ENCODE data around the gene MITF. TPM values are rescaled to one million over a fixed set of nuclear protein-coding genes. Genes with fewer than 3 reads are reported as not detected.

The MITF gene
- total RNA-seq, 1 experiment from 2014 or later: 1.9 TPM

GRCh38 chr3:69696367-69696766 is 42.9 kb upstream of the MITF start:
- no peak overlapping the region for H3K4me3 ChIP-seq (replicated peaks in 1 of 2; ENCODE audit: low read depth in 1 of 2, low read length in 2 of 2)
- H3K4me2 ChIP-seq (ENCODE audit: low read length): no peak overlapping the region
- no peaks in the 10 kb centered on the region for H4K20me1 ChIP-seq (ENCODE audit: insufficient read depth)
- H2AFZ ChIP-seq (ENCODE audit: low read depth, low read length, poor library complexity, severe bottlenecking): no peak overlapping the region
- no peaks in the 10 kb centered on the region for H3K36me3 ChIP-seq (ENCODE audit: control insufficient read depth in 1 of 2, insufficient read depth in 2 of 2, low read length in 2 of 2)
- H3K9me2 ChIP-seq (ENCODE audit: insufficient read depth): no peaks in the 10 kb centered on the region
- no peak for DNase-seq (ENCODE audit: low read depth, low spot score)
- no peaks in the 10 kb centered on the region for H3K4me1 ChIP-seq (ENCODE audit: control insufficient read depth in 1 of 2, insufficient read depth in 2 of 2, low read length in 2 of 2)
- ChIA-PET CTCF (no interaction called here), RAD21 (ENCODE audit: low non-redundant PET in 1 of 2, low total read pairs in 2 of 2, uncharacterized antibody in 2 of 2, unreplicated experiment in 2 of 2) (no interaction called here), POLR2A (no interaction called here)
- H3K27ac ChIP-seq (ENCODE audit: low read depth, low read length): no peak overlapping the region
- no peak for ATAC-seq
- H3K9me3 ChIP-seq (ENCODE audit: control insufficient read depth in 1 of 2, insufficient read depth in 1 of 2, low read depth in 1 of 2, low read length in 2 of 2): no peaks in the 10 kb centered on the region
- TF ChIP-seq JUND (IDR thresholded peaks at IDR 0.05) (no peak), SIN3A (IDR thresholded peaks at IDR 0.05; ENCODE audit: low read depth) (no peak), YY1 (IDR thresholded peaks at IDR 0.05; ENCODE audit: extremely low read depth, insufficient replicate concordance, low read depth, low read length) (no peak), ZBTB33 (IDR thresholded peaks at IDR 0.05; ENCODE audit: extremely low read depth, insufficient replicate concordance, low read length) (no peak), REST (IDR thresholded peaks at IDR 0.05; ENCODE audit: low read depth) (no peak), RAD21 (IDR thresholded peaks at IDR 0.05; ENCODE audit: low read depth) (no peak), EGR1 (IDR thresholded peaks at IDR 0.05; ENCODE audit: low read depth) (no peak), POLR2A (IDR thresholded peaks at IDR 0.05; ENCODE audit: borderline replicate concordance, extremely low read depth, insufficient read depth, insufficient read length) (no peak)
- no peak overlapping the region for H3K9ac ChIP-seq (ENCODE audit: low read length)
- H3K27me3 ChIP-seq (ENCODE audit: insufficient read depth, low read length): peaks cover 3% of the 10 kb centered on the region; the same call in 1 of the 2 replicates
- BruUV-seq (replicated peaks): no TSS peak
- H3K79me2 ChIP-seq (ENCODE audit: insufficient read depth, low read length): no peaks in the 10 kb centered on the region
- intact Hi-C loops (cut with micrococcal nuclease): loop anchor here (10.0 kb wide), 1 partner anchor 158 kb away; no protein-coding TSS in a partner anchor

Data from HCT116 (cell line).